NCI-H187 treated with DMSO at 0.1 percent for 48 hours (cell line): ENCODE data around the gene DDX5.

Experiments
- DNase-seq: peaks from one replicate; lab custom pipeline; 2025; lab: John Stamatoyannopoulos, UW

DDX5 gene

GRCh38 chr17:64506201-64506575 is at the start of gene DDX5:
DDX5 (minus strand) TSS chr17:64506289; CDS start chr17:64506119, 170 bp downstream.
- peak; percentile 92 for DNase-seq

- no peak for DNase-seq
These were observed 49.2 kb upstream of the DDX5 start for GRCh38 chr17:64555281-64555680.

- DNase-seq: no peak
These were observed 48.0 kb upstream of the DDX5 start for GRCh38 chr17:64554028-64554637.

- no peak for DNase-seq
These were observed 45.4 kb upstream of the DDX5 start for GRCh38 chr17:64551461-64551860.

- DNase-seq: no peak
These were observed 41.2 kb upstream of the DDX5 start for GRCh38 chr17:64547319-64547718.

GRCh38 chr17:64546716-64547115 is 40.6 kb upstream of the DDX5 start:
- DNase-seq: no peak

GRCh38 chr17:64544742-64545141 is 38.7 kb upstream of the DDX5 start:
- no peak for DNase-seq

GRCh38 chr17:64540118-64540776 is 34.2 kb upstream of the DDX5 start:
- no peak for DNase-seq

GRCh38 chr17:64538508-64539130 is 32.5 kb upstream of the DDX5 start:
- DNase-seq: no peak

- no peak for DNase-seq
These were observed 31.4 kb upstream of the DDX5 start for GRCh38 chr17:64537488-64537887.

- no peak for DNase-seq
These were observed 30.8 kb upstream of the DDX5 start for GRCh38 chr17:64536913-64537312.

- DNase-seq: no peak
These were observed 29.3 kb upstream of the DDX5 start for GRCh38 chr17:64535357-64535756.

GRCh38 chr17:64534187-64534586 is 28.1 kb upstream of the DDX5 start:
- no peak for DNase-seq

GRCh38 chr17:64533784-64534183 is 27.7 kb upstream of the DDX5 start:
- DNase-seq: no peak

GRCh38 chr17:64532409-64532808 is 26.3 kb upstream of the DDX5 start:
- no peak for DNase-seq

- no peak for DNase-seq
These were observed 25.9 kb upstream of the DDX5 start for GRCh38 chr17:64531955-64532371.

- no peak for DNase-seq
These were observed 23.1 kb upstream of the DDX5 start for GRCh38 chr17:64529221-64529620.

- no peak for DNase-seq
These were observed 21.8 kb upstream of the DDX5 start for GRCh38 chr17:64527914-64528313.

- no peak for DNase-seq
These were observed 14.3 kb upstream of the DDX5 start for GRCh38 chr17:64520359-64520758.

- DNase-seq: no peak
These were observed 13.5 kb upstream of the DDX5 start for GRCh38 chr17:64519601-64520000.

- no peak for DNase-seq
These were observed 9.7 kb upstream of the DDX5 start for GRCh38 chr17:64515829-64516228.

- no peak for DNase-seq
These were observed 9.3 kb upstream of the DDX5 start for GRCh38 chr17:64515419-64515818.

GRCh38 chr17:64509179-64509578 is 3.1 kb upstream of the DDX5 start:
- no peak for DNase-seq

- DNase-seq: no peak
These were observed 2.6 kb upstream of the DDX5 start for GRCh38 chr17:64508683-64509082.
